ENCODE results near the gene SV2B. TPM values are rescaled to one million over a fixed set of nuclear protein-coding genes. Genes with fewer than 3 reads are reported as not detected.

The SV2B gene
- total RNA-seq, 1 experiment from 2014 or later, result not detected

GRCh38 chr15:91214675-91215590 is 114.9 kb downstream of the SV2B start:
- Histone ChIP-seq H2BK120ac (ENCODE audit: low read depth, low read length, poor library complexity, severe bottlenecking) (no peak overlapping the region), H4K91ac (ENCODE audit: insufficient read length, low read depth, low read length) (no peak overlapping the region), H3K27me3 (ENCODE audit: insufficient read depth, low read length) (no peaks in the 10 kb centered on the region), H3K79me2 (ENCODE audit: insufficient read depth, low read length) (no peaks in the 10 kb centered on the region), H3K23me2 (ENCODE audit: insufficient read length, low read depth, low read length, poor library complexity, severe bottlenecking) (no peaks in the 10 kb centered on the region), H3K27ac (ENCODE audit: insufficient read length, low read depth, low read length) (no peak overlapping the region), H4K8ac (replicated peaks; ENCODE audit: insufficient read length, low read depth, low read length) (no peak overlapping the region), H2AFZ (ENCODE audit: low read length) (no peak overlapping the region), H4K5ac (ENCODE audit: insufficient read length, low read depth, low read length) (no peak overlapping the region), H3T11ph (ENCODE audit: low read length) (no peak overlapping the region), H4K20me1 (ENCODE audit: control insufficient read depth, insufficient read depth, insufficient read length) (no peaks in the 10 kb centered on the region), H3K18ac (ENCODE audit: insufficient read length, low read depth, low read length) (no peak overlapping the region), H2BK5ac (ENCODE audit: insufficient read length, low read length) (no peak overlapping the region), H3K23ac (ENCODE audit: insufficient read length, low read depth, low read length) (no peak overlapping the region), H3K9me3 (ENCODE audit: control insufficient read depth, low read depth, low read length) (no peaks in the 10 kb centered on the region), H2BK15ac (ENCODE audit: low read depth, low read length) (no peak overlapping the region), H3K4ac (ENCODE audit: low read depth, low read length) (no peak overlapping the region), H2BK20ac (ENCODE audit: low read depth, low read length, poor library complexity, severe bottlenecking) (no peak overlapping the region), H3K79me1 (ENCODE audit: insufficient read depth, low read depth, low read length, poor library complexity, severe bottlenecking) (no peaks in the 10 kb centered on the region), H3K56ac (ENCODE audit: insufficient read length, low read depth, low read length) (no peak overlapping the region), H2AK5ac (ENCODE audit: insufficient read length, low read length) (no peak overlapping the region), H2BK12ac (ENCODE audit: insufficient read length, low read depth, low read length) (no peak overlapping the region), H3K4me1 (ENCODE audit: insufficient read depth, low read length) (no peaks in the 10 kb centered on the region), H3K9ac (ENCODE audit: extremely low read depth, insufficient read length, low read length) (no peak overlapping the region), H3K4me2 (ENCODE audit: insufficient read depth, insufficient read length, low read length) (no peak overlapping the region), H3K14ac (ENCODE audit: insufficient read depth, low read length) (no peak overlapping the region)
- peaks cover 2% of the 10 kb centered on the region; the same call in 1 of the 2 replicates for H3K27me3 Mint-ChIP-seq (ENCODE audit: low read depth)
- no peak overlapping the region for H3K4me3 Mint-ChIP-seq
- peak overlapping the region in 1 of 3 experiments; percentile 52; a peak in 1 of 7 replicates for H3K27ac Mint-ChIP-seq
- TF ChIP-seq, protein P1, sequence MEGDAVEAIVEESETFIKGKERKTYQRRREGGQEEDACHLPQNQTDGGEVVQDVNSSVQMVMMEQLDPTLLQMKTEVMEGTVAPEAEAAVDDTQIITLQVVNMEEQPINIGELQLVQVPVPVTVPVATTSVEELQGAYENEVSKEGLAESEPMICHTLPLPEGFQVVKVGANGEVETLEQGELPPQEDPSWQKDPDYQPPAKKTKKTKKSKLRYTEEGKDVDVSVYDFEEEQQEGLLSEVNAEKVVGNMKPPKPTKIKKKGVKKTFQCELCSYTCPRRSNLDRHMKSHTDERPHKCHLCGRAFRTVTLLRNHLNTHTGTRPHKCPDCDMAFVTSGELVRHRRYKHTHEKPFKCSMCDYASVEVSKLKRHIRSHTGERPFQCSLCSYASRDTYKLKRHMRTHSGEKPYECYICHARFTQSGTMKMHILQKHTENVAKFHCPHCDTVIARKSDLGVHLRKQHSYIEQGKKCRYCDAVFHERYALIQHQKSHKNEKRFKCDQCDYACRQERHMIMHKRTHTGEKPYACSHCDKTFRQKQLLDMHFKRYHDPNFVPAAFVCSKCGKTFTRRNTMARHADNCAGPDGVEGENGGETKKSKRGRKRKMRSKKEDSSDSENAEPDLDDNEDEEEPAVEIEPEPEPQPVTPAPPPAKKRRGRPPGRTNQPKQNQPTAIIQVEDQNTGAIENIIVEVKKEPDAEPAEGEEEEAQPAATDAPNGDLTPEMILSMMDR (conservative IDR thresholded peaks at IDR 0.05), result no peak
- no CpG with 5 or more reads among the region's 11 CpGs for WGBS (ENCODE audit: extremely low coverage, insufficient read length, low lambda C conversion rate)
- DNase-seq, result peak; percentile 32
- peaks cover 0 to 3% of the 10 kb centered on the region in 2 experiments; a peak in 1 of 5 replicates for H3K9me3 Mint-ChIP-seq
- no peaks in the 10 kb centered on the region for H3K36me3 Mint-ChIP-seq (ENCODE audit: insufficient read depth in 1 of 3, low read depth in 3 of 3)
- H3K4me1 Mint-ChIP-seq, result peaks cover 11 to 18% of the 10 kb centered on the region in 2 experiments

Data from H9 (cell line).